ENCODE results near the gene MYT1.

DNA sequence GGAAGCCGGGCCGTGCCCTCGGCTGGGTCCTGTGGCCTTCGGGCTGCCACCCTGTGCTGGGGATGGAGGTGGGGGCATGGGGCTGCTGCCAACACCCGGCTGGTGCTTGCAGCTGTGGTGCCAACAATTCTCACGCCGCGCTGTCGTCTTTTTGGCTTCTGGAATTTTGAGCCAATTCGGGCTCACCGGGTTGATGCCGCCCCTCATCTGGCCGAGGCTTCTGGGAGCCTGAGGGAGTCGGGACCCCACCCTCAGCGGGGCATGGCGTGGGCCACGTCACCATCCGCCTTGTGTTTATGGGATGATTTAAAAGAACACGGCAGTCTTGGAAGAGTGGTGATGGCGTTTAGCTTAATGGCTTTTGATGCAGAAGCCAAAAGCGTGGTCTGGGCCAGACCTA, 48.2 kb upstream of the MYT1 start:
- TF ChIP-seq POLR2AphosphoS5 (IDR thresholded peaks at IDR 0.05; ENCODE audit: low read depth, low read length), result no peak
- no peak for TF ChIP-seq POLR2A (IDR thresholded peaks at IDR 0.05; ENCODE audit: low read depth, low read length)
- TF ChIP-seq TAF1 (IDR thresholded peaks at IDR 0.05; ENCODE audit: borderline replicate concordance, low read depth, low read length), result no peak
